OCI-LY3 (cell line): ENCODE measurements around the gene TMSB10.
A peak's percentile ranks its signal among the peaks of the same experiment; 100 is the strongest.

ENCODE experiments used
- H2AFZ ChIP-seq: fragments of 200-600, 300-600 bp; shearing (Covaris generic); 2 replicates; pipeline ENCODE4 v1.6.0; 2014; ENCODE audit warnings: antibody characterized with exemption, low read depth, low read length
- H3K27ac ChIP-seq: fragments of 200-600, 300-600 bp; sonication (generic); 2 replicates; pipeline ENCODE4 v1.5.1; 2014; ENCODE audit warnings: mild to moderate bottlenecking, low read length, moderate library complexity, mixed read lengths
- H3K27me3 ChIP-seq: fragments of 200-600, 300-600 bp; sonication (generic); 2 replicates; pipeline ENCODE4 v1.6.1; 2014; ENCODE audit warnings: low read depth, low read length, mixed read lengths
- H3K36me3 ChIP-seq: fragments of 200-600, 300-600 bp; sonication (generic); replicated peaks from 2 replicates; pipeline ENCODE3; 2014; ENCODE audit warnings: low read depth, low read length, mixed read lengths
- H3K4me1 ChIP-seq: fragments of 300-600, 200-600 bp; sonication (generic); 2 replicates; pipeline ENCODE4 v1.6.1; 2014; ENCODE audit warnings: low read length, mixed read lengths
- H3K4me2 ChIP-seq: fragments of 200-600, 300-600 bp; sonication (generic); 2 replicates; pipeline ENCODE4 v1.6.1; 2014; ENCODE audit warnings: low read length, mixed read lengths
- H3K4me3 ChIP-seq: fragments of 300-600, 200-600 bp; sonication (generic); 2 replicates; pipeline ENCODE4 v1.5.1; 2014; ENCODE audit warnings: antibody characterized with exemption, mild to moderate bottlenecking, low read length, moderate library complexity
- H3K79me2 ChIP-seq: fragments of 300-600, 200-600 bp; shearing (Covaris generic); 2 replicates; pipeline ENCODE4 v1.6.1; 2014; ENCODE audit warnings: mild to moderate bottlenecking, low read length, mixed read lengths
- H3K9ac ChIP-seq: fragments of 300-600, 200-600 bp; shearing (Covaris generic); 2 replicates; pipeline ENCODE4 v1.6.0; 2014; ENCODE audit warnings: mild to moderate bottlenecking, low read length, moderate library complexity
- H3K9me3 ChIP-seq: fragments of 200-600, 300-600 bp; shearing (Covaris generic); 2 replicates; pipeline ENCODE4 v1.6.1; 2014; ENCODE audit warnings: low read length, mixed read lengths; ENCODE audit not compliant: insufficient read depth
- H4K20me1 ChIP-seq: fragments of 200-600, 300-600 bp; sonication (generic); 2 replicates; pipeline ENCODE4 v1.6.1; 2016; ENCODE audit warnings: low read length, mixed read lengths; ENCODE audit not compliant: insufficient read depth
- CTCF ChIP-seq: fragments of 200-600, 300-600 bp; sonication (generic); IDR thresholded peaks from 2 replicates; pipeline ENCODE4 v1.5.1; 2014; ENCODE audit warnings: antibody characterized with exemption, low read length, low read depth
- EZH2phosphoT487 ChIP-seq: fragments of 200-600 bp; shearing (Covaris generic); IDR thresholded peaks from 2 replicates; pipeline ENCODE4 v1.6.1; 2018; ENCODE audit warnings: antibody characterized with exemption, mixed run types, low read depth

Gene TMSB10

DNA sequence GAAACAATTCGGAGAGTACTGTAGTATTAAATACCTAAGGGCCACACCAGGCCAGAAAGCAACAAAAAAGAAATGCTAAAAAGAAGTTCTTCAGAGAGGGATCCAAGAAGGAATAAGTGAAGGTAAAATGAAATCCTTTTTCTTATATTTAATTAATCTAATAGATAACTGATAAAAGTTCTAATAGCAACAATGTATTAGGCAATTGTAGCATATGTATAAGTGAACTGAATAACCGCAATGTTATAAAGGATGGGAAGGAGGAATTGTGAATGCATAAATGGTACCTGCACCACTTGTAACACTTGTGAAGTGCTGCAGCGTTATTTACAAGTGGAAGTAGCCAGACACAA lies 21.8 kb downstream of the TMSB10 start:
- Histone ChIP-seq H3K79me2 (no peaks in the 10 kb centered on the region), H3K27ac (peak overlapping the region; percentile 78; the same call in 1 of the 2 replicates), H3K9me3 (no peaks in the 10 kb centered on the region), H3K36me3 (no peaks in the 10 kb centered on the region), H3K9ac (0 out of 2 replicates have a peak overlapping the region, but pooled peaks have one; percentile 10), H3K4me2 (peak overlapping the region; percentile 97), H3K4me1 (peaks cover 24% of the 10 kb centered on the region), H3K27me3 (no peaks in the 10 kb centered on the region), H2AFZ (no peak overlapping the region), H3K4me3 (peak overlapping the region; percentile 92), H4K20me1 (no peaks in the 10 kb centered on the region)
- TF ChIP-seq EZH2phosphoT487 (no peak), CTCF (no peak)

DNA sequence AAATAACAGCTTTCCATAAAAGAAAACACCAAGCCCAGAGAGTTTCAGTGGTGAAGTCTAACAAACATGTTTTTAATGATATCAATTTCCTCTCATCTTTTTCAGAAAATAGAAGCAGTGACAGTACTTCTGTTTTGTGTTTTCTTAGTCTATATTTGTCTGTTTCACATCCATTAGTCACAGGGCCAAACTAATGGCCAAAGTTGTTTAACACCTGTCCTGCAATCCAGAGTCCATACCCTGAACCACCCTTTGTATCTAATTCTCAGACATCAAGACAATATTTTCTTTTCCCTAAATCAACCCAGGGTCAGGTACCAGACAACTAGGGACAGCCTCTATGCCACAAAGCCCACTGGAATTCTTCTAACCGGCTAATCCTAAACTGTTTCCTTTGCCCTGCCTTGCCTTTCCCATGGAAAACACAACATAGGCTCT lies 25.9 kb downstream of the TMSB10 start:
- no peaks in the 10 kb centered on the region for H4K20me1 ChIP-seq
- H2AFZ ChIP-seq, result no peak overlapping the region
- no peak overlapping the region for H3K9ac ChIP-seq
- no peak overlapping the region for H3K27ac ChIP-seq
- H3K79me2 ChIP-seq, result no peaks in the 10 kb centered on the region
- no peak overlapping the region for H3K4me3 ChIP-seq
- no peaks in the 10 kb centered on the region for H3K27me3 ChIP-seq
- H3K4me2 ChIP-seq, result no peak overlapping the region
- no peak for TF ChIP-seq EZH2phosphoT487
- no peak for TF ChIP-seq CTCF
- no peaks in the 10 kb centered on the region for H3K36me3 ChIP-seq
- no peaks in the 10 kb centered on the region for H3K9me3 ChIP-seq
- H3K4me1 ChIP-seq, result 0 out of 2 replicates have a peak, but pooled peaks cover 6% of the 10 kb centered on the region

- peaks cover 5% of the 10 kb centered on the region for H3K36me3 ChIP-seq
- no peaks in the 10 kb centered on the region for H4K20me1 ChIP-seq
- peak overlapping the region; percentile 98 for H3K9ac ChIP-seq
- peaks cover 55% of the 10 kb centered on the region for H3K4me1 ChIP-seq
- H3K4me2 ChIP-seq, result peak overlapping the region; percentile 98
- no peaks in the 10 kb centered on the region for H3K27me3 ChIP-seq
- peak overlapping the region; percentile 99 for H3K27ac ChIP-seq
- TF ChIP-seq EZH2phosphoT487 (no peak), CTCF (no peak)
- H3K4me3 ChIP-seq, result peak overlapping the region; percentile 74
- no peak overlapping the region for H2AFZ ChIP-seq
- H3K9me3 ChIP-seq, result no peaks in the 10 kb centered on the region
- peaks cover 5% of the 10 kb centered on the region; the same call in 1 of the 2 replicates for H3K79me2 ChIP-seq
These were observed 32.9 kb downstream of the TMSB10 start for GRCh38 chr2:84938194-84938879.

- H4K20me1 ChIP-seq, result no peaks in the 10 kb centered on the region
- peak overlapping the region; percentile 74 for H3K4me3 ChIP-seq
- peaks cover 67% of the 10 kb centered on the region for H3K4me1 ChIP-seq
- H3K4me2 ChIP-seq, result peak overlapping the region; percentile 98
- no peak overlapping the region for H2AFZ ChIP-seq
- H3K9ac ChIP-seq, result peak overlapping the region; percentile 98
- no peaks in the 10 kb centered on the region for H3K9me3 ChIP-seq
- H3K27me3 ChIP-seq, result no peaks in the 10 kb centered on the region
- peaks cover 5% of the 10 kb centered on the region for H3K36me3 ChIP-seq
- TF ChIP-seq CTCF (no peak), EZH2phosphoT487 (no peak)
- peak overlapping the region; percentile 99 for H3K27ac ChIP-seq
- H3K79me2 ChIP-seq, result peaks cover 5% of the 10 kb centered on the region; the same call in 1 of the 2 replicates
These were observed 34.1 kb downstream of the TMSB10 start for GRCh38 chr2:84939426-84940087.
